Vagina (tissue), 2 donors: ENCODE data around the gene PXK. TPM values are rescaled to one million over a fixed set of nuclear protein-coding genes. Genes with fewer than 3 reads are reported as not detected.

Experiments used
- DNase-seq, 2 donors: peaks; one replicate each; pipeline ENCODE4 v3.0.0-alpha.2; 2017; ENCODE audit errors: extremely low spot score in 2 of 2
- H3K27ac ChIP-seq: fragments of 200-600 bp; sonication (generic); one replicate; pipeline ENCODE4 v1.5.1; 2019
- H3K27me3 ChIP-seq: fragments of 200-600 bp; sonication (generic); one replicate; pipeline ENCODE4 v1.5.1; 2019
- H3K36me3 ChIP-seq, 2 donors: fragments of 200-600 bp; sonication (generic); one replicate each; pipeline ENCODE4 v1.5.1; 2017 to 2019
- H3K4me1 ChIP-seq: fragments of 200-600 bp; sonication (generic); one replicate; pipeline ENCODE4 v1.5.1; 2019
- H3K4me3 ChIP-seq, 2 donors: fragments of 200-600 bp; sonication (generic); 1 replicate in 1 of 2; 2 replicates in 1 of 2; pipeline ENCODE4 v1.5.1; 2016 to 2019
- H3K9me3 ChIP-seq: fragments of 200-600 bp; sonication (generic); one replicate; pipeline ENCODE4 v1.5.1; 2019
- POLR2A ChIP-seq, 2 donors: fragments of 450-650 bp; IDR thresholded peaks; one replicate each; pipeline ENCODE4 v1.6.1; 2017; ENCODE audit warnings: antibody characterized with exemption in 2 of 2, mild to moderate bottlenecking in 2 of 2, moderate library complexity in 2 of 2
- POLR2AphosphoS5 ChIP-seq, 2 donors: sonication (generic); formaldehyde crosslinking; IDR thresholded peaks; one replicate each; pipeline ENCODE4 v1.9.0; 2017; ENCODE audit warnings: antibody characterized with exemption in 2 of 2, mild to moderate bottlenecking in 2 of 2, low read depth in 1 of 2; ENCODE audit not compliant: insufficient read depth in 1 of 2
- intact Hi-C: fragments of 100-400 bp; cut with DNase I; formaldehyde crosslinking; loops from one replicate; pipeline ENCODE4 v1.15.1; 2023
- total RNA-seq: library from RNA; depleted of rRNA; stranded (reverse); fragments of >200 nt; gene quantifications from one replicate; pipeline ENCODE4 v1.2.3, GENCODE V29; 2016
- TF ChIP-seq, protein P1 (sequence below), 3 experiments: fragments of 450-650 bp in 2 of 3; fragments of 200-600 bp in 1 of 3; sonication (generic) in 1 of 3; IDR thresholded peaks; one replicate each; pipeline ENCODE4 v1.5.1; 2017 to 2019; ENCODE audit warnings: antibody characterized with exemption in 3 of 3, mild to moderate bottlenecking in 2 of 3, moderate library complexity in 2 of 3

Gene PXK
- total RNA-seq, 1 donor from 2014 or later, result 59.9 TPM

DNA sequence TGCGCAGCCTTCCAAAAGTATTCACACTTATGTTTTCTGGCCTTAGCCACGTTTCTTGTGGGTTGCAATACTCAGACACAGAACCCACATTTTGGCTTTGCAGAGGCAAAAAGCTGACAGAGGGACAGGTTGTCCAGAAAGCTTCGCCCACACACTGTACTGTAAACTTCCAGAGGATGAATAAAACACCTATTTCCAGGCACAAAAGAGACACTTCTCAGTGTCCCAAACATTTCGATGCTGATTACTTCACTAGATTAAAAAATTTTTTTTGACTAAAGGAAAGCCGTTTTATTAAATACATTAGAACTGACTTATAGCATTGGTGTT is 131.2 kb downstream of the PXK start:
- intact Hi-C loops, result no loop called here
- H3K27me3 ChIP-seq, result no peaks in the 10 kb centered on the region
- peak overlapping the region; percentile 28 to 33 for H3K4me3 ChIP-seq
- TF ChIP-seq POLR2AphosphoS5 (IDR thresholded peaks at IDR 0.05; ENCODE audit: insufficient read depth in 1 of 2, low read depth in 1 of 2) (no peak), POLR2A (IDR thresholded peaks at IDR 0.05) (no peak)
- TF ChIP-seq, protein P1, sequence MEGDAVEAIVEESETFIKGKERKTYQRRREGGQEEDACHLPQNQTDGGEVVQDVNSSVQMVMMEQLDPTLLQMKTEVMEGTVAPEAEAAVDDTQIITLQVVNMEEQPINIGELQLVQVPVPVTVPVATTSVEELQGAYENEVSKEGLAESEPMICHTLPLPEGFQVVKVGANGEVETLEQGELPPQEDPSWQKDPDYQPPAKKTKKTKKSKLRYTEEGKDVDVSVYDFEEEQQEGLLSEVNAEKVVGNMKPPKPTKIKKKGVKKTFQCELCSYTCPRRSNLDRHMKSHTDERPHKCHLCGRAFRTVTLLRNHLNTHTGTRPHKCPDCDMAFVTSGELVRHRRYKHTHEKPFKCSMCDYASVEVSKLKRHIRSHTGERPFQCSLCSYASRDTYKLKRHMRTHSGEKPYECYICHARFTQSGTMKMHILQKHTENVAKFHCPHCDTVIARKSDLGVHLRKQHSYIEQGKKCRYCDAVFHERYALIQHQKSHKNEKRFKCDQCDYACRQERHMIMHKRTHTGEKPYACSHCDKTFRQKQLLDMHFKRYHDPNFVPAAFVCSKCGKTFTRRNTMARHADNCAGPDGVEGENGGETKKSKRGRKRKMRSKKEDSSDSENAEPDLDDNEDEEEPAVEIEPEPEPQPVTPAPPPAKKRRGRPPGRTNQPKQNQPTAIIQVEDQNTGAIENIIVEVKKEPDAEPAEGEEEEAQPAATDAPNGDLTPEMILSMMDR (IDR thresholded peaks at IDR 0.05), result no peak
- DNase-seq, result no peak
- H3K27ac ChIP-seq, result no peak overlapping the region
- peaks cover 15% of the 10 kb centered on the region for H3K4me1 ChIP-seq
- no peaks in the 10 kb centered on the region for H3K9me3 ChIP-seq
- no peaks in the 10 kb centered on the region for H3K36me3 ChIP-seq

DNA sequence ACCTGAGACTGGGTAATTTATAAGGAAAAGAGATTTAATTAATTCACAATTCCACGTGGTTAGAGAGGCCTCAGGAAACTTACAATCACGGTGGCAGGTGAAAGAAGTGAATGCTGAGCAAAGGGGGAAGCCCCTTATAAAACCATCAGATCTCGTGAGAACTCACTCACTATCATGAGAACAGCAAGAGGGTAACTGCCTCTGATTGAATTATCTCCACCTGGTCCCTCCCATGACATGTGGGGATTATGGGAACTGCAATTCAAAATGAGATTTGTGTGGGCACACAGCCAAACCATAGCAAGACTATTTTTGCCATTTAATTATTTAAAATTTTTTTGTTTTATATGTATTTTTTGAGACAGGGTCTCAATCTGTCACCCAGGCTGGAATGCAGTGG is 132.2 kb downstream of the PXK start:
- intact Hi-C loops, result no loop called here
- TF ChIP-seq POLR2A (IDR thresholded peaks at IDR 0.05), result no peak
- TF ChIP-seq, protein P1 (IDR thresholded peaks at IDR 0.05), result no peak
- no peak for TF ChIP-seq POLR2AphosphoS5 (IDR thresholded peaks at IDR 0.05; ENCODE audit: insufficient read depth in 1 of 2, low read depth in 1 of 2)
- Histone ChIP-seq H3K36me3 (no peaks in the 10 kb centered on the region), H3K9me3 (no peaks in the 10 kb centered on the region), H3K4me3 (no peak overlapping the region), H3K27me3 (no peaks in the 10 kb centered on the region), H3K4me1 (peaks cover 15% of the 10 kb centered on the region), H3K27ac (no peak overlapping the region)
- DNase-seq, result no peak

DNA sequence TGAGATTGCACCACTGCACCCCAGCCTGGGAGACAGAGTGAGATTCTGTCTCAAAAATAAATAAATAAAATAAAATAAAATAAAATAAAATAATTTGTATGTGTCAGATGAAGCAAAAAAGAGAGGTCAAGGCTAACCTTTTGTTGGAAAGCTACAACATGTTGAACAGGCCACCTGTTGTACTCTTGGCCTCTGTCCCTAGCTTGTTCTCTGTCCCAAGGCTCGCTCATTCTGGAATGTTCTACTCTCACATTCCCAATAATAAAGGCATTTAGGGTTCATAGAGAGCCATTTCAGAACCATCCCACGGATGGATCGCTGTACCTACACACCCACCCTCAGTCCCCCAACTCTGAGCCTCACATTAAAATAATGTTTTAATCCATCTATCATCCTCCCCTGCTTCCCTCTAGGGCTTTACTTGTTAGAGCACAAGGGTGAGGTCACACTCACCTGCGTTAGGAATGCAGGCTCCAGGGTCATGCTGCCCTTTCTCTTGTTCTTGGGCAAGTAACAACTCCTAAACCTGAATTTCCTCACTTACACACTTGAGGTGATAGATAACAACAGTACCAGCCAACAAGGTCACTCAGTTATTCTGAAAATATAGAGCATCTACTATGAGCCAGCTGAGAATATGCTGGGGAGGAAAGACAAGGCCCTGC is 134.3 kb downstream of the PXK start:
- intact Hi-C loops, result no loop called here
- TF ChIP-seq POLR2A (IDR thresholded peaks at IDR 0.05), result no peak
- no peak for TF ChIP-seq POLR2AphosphoS5 (IDR thresholded peaks at IDR 0.05; ENCODE audit: insufficient read depth in 1 of 2, low read depth in 1 of 2)
- TF ChIP-seq, protein P1 (IDR thresholded peaks at IDR 0.05), result no peak

DNA sequence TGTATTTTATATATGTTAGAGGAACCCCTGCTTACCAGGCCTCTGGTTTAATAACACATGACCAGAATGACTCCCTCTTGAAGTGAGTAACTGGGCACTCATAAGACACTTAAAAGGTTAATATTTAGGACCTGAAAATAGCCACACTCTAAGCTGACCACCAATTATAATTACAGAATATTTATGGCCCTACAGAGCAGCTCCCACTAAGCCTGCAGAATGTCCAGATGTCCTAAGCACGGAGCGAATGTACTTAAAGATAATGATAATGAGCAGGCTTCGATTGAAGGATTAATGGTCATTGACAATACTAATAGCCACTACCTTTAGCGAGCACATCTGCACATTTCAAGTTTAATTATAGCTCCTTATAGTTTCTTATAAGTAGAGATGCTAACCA is 136.4 kb downstream of the PXK start:
- Histone ChIP-seq H3K4me3 (no peak overlapping the region), H3K36me3 (no peaks in the 10 kb centered on the region), H3K4me1 (peaks cover 19% of the 10 kb centered on the region), H3K9me3 (no peaks in the 10 kb centered on the region), H3K27ac (no peak overlapping the region), H3K27me3 (no peaks in the 10 kb centered on the region)
- no peak for DNase-seq
- intact Hi-C loops, result no loop called here
- TF ChIP-seq POLR2AphosphoS5 (IDR thresholded peaks at IDR 0.05; ENCODE audit: insufficient read depth in 1 of 2, low read depth in 1 of 2), result no peak
- TF ChIP-seq, protein P1 (IDR thresholded peaks at IDR 0.05), result no peak
- no peak for TF ChIP-seq POLR2A (IDR thresholded peaks at IDR 0.05)

More for the DNA sequence above, 134.3 kb downstream of the PXK start:
- Histone ChIP-seq H3K27ac (no peak overlapping the region), H3K4me1 (peaks cover 32% of the 10 kb centered on the region), H3K9me3 (no peaks in the 10 kb centered on the region), H3K36me3 (no peaks in the 10 kb centered on the region), H3K27me3 (no peaks in the 10 kb centered on the region), H3K4me3 (no peak overlapping the region)
- DNase-seq, result no peak

- intact Hi-C loops, result no loop called here
- TF ChIP-seq POLR2AphosphoS5 (IDR thresholded peaks at IDR 0.05; ENCODE audit: insufficient read depth in 1 of 2, low read depth in 1 of 2) (no peak), POLR2A (IDR thresholded peaks at IDR 0.05) (no peak)
- TF ChIP-seq, protein P1 (IDR thresholded peaks at IDR 0.05), result no peak
- H3K4me1 ChIP-seq, result peaks cover 18% of the 10 kb centered on the region
- no peaks in the 10 kb centered on the region for H3K36me3 ChIP-seq
- H3K4me3 ChIP-seq, result no peak overlapping the region
- no peak for DNase-seq
- no peaks in the 10 kb centered on the region for H3K9me3 ChIP-seq
- H3K27ac ChIP-seq, result no peak overlapping the region
- H3K27me3 ChIP-seq, result no peaks in the 10 kb centered on the region
Observed at GRCh38 chr3:58470363-58471024, 137.8 kb downstream of the PXK start.
